ENCODE data around the gene DUSP1.

DNA sequence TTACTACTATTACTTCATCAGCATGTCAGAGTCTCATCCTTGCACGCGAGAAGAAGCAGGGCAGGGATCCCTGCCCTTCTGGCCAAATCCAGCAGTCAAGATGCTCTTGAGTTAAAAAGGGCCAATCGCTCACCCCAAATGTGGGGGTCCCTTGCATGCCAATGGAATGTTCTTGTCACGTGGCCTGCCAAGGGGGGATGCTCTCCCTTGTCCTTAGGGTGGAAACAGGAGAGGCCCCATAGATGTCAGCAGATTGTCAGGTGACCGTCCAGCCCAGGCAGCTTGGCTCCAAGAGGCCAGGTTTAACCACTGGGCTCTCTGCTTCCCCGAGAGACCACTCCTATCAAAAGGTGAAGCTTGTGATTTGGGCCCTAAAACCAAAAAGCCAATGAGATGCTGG is 25.3 kb upstream of the DUSP1 start:
- TF ChIP-seq, protein P1, sequence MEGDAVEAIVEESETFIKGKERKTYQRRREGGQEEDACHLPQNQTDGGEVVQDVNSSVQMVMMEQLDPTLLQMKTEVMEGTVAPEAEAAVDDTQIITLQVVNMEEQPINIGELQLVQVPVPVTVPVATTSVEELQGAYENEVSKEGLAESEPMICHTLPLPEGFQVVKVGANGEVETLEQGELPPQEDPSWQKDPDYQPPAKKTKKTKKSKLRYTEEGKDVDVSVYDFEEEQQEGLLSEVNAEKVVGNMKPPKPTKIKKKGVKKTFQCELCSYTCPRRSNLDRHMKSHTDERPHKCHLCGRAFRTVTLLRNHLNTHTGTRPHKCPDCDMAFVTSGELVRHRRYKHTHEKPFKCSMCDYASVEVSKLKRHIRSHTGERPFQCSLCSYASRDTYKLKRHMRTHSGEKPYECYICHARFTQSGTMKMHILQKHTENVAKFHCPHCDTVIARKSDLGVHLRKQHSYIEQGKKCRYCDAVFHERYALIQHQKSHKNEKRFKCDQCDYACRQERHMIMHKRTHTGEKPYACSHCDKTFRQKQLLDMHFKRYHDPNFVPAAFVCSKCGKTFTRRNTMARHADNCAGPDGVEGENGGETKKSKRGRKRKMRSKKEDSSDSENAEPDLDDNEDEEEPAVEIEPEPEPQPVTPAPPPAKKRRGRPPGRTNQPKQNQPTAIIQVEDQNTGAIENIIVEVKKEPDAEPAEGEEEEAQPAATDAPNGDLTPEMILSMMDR (IDR thresholded peaks at IDR 0.05) = no peak
- TF ChIP-seq POLR2A (IDR thresholded peaks at IDR 0.05) = no peak
- TF ChIP-seq POLR2AphosphoS5 (IDR thresholded peaks at IDR 0.05) = no peak

Measured in upper lobe of left lung (tissue), 4 donors.